ENCODE measurements around the gene NOL7. TPM values are rescaled to one million over a fixed set of nuclear protein-coding genes. Genes with fewer than 3 reads are reported as not detected.
A peak's percentile ranks its signal among the peaks of the same experiment; 100 is the strongest.

The NOL7 gene
- total and polyA plus RNA-seq, 9 of the 15 experiments (the other 6 are each of a cell fraction or from before 2014, with no cell fraction given), result 19.4 to 235 (median 157) TPM

DNA sequence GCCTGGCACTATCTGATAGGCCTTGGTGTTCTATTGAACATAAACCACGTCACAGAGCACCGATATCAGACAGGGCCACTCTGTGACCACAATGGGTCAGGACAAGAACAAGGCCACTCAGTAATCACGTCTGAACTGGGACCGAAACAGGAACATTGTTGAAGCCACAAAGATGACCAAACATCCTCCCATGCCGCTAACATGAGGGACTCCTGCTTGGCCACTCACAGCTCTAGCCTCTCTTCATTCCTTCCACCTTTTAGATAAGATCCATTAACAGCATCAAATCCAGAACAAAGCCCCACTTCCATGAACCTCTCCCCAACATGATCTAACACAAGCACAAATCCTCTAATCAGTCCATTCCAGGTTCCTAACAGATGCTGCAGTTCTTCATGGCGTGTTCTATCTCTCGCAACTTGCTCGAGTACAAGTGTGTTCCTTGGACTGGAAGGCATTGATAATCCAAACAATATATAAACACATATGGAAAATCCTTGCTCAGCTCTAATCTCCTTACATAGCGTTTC is 33.4 kb upstream of the NOL7 start:
- in situ Hi-C loops (cut with MboI), result no loop called here
- ATAC-seq (peak; percentile 81), DNase-seq (ENCODE audit: extremely low read depth in 1 of 4, low spot score in 3 of 4) (peak in 3 of 4 experiments; percentile 32 to 70 (median 40)), FAIRE-seq (peak; percentile 76)
- peak overlapping the region; percentile 18; the same call in 1 of the 2 replicates for H2AFZ ChIP-seq (ENCODE audit: low read depth, low read length)
- peaks cover 4% of the 10 kb centered on the region for H3K9me3 ChIP-seq (replicated peaks; ENCODE audit: control insufficient read depth, insufficient read depth, low read depth, low read length)
- intact Hi-C loops (cut with micrococcal nuclease), result no loop called here
- H3K4me1 ChIP-seq (replicated peaks in 1 of 2; ENCODE audit: control insufficient read depth in 2 of 2, insufficient read depth in 2 of 2, low read length in 2 of 2), result peaks cover 5 to 8% of the 10 kb centered on the region in 2 experiments; a peak in 3 of 5 replicates
- no peak overlapping the region for H3K27ac ChIP-seq (ENCODE audit: extremely low read depth, low read depth, low read length)
- ChIA-PET POLR2A (no interaction called here), CTCF (ENCODE audit: low intra/inter-chr PET ratio) (no interaction called here)
- H3K9me1 ChIP-seq (ENCODE audit: control insufficient read depth, insufficient read depth, low read length), result no peaks in the 10 kb centered on the region
- H3K36me3 ChIP-seq (ENCODE audit: control insufficient read depth, insufficient read depth, low read length), result no peaks in the 10 kb centered on the region; the same call in 2 of the 3 replicates
- WGBS (ENCODE audit: insufficient coverage, low coverage, missing lambda C conversion rate), result 10% methylated on average over 9 of the region's 9 CpGs
- no peaks in the 10 kb centered on the region for H3K27me3 ChIP-seq (ENCODE audit: control insufficient read depth in 2 of 2, insufficient read depth in 2 of 2, low read length in 2 of 2)
- 0 out of 2 replicates have a peak overlapping the region, but pooled peaks have one; percentile 38 for H3K4me2 ChIP-seq (ENCODE audit: insufficient read depth, low read length)
- BruUV-seq (replicated peaks), result no TSS peak
- H3K79me2 ChIP-seq (ENCODE audit: control insufficient read depth, insufficient read depth, low read length), result peaks cover 3% of the 10 kb centered on the region; the same call in 1 of the 3 replicates
- no peaks in the 10 kb centered on the region for H4K20me1 ChIP-seq (replicated peaks; ENCODE audit: control insufficient read depth, insufficient read depth, low read length)
- no peak overlapping the region for H3K9ac ChIP-seq (ENCODE audit: insufficient read depth in 1 of 2, low read depth in 2 of 2, low read length in 2 of 2)
- H3K4me3 ChIP-seq, result no peak overlapping the region
- TF ChIP-seq, protein P1, sequence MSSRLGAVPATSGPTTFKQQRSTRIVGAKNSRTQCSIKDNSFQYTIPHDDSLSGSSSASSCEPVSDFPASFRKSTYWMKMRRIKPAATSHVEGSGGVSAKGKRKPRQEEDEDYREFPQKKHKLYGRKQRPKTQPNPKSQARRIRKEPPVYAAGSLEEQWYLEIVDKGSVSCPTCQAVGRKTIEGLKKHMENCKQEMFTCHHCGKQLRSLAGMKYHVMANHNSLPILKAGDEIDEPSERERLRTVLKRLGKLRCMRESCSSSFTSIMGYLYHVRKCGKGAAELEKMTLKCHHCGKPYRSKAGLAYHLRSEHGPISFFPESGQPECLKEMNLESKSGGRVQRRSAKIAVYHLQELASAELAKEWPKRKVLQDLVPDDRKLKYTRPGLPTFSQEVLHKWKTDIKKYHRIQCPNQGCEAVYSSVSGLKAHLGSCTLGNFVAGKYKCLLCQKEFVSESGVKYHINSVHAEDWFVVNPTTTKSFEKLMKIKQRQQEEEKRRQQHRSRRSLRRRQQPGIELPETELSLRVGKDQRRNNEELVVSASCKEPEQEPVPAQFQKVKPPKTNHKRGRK (tag; IDR thresholded peaks at IDR 0.05), result no peak
- TF ChIP-seq L3MBTL2 (IDR thresholded peaks at IDR 0.05) (peak; percentile 43; the same call in 1 of the 2 replicates), ARID1B (IDR thresholded peaks at IDR 0.05) (peak; percentile 88), THRAP3 (IDR thresholded peaks at IDR 0.05; ENCODE audit: borderline replicate concordance) (0 out of 2 replicates have a peak, but pooled peaks have one; percentile 39), MNT (conservative IDR thresholded peaks at IDR 0.05) (no peak), ZNF77 (CRISPR knock-in tag; IDR thresholded peaks at IDR 0.05) (no peak), HBP1 (CRISPR knock-in tag; IDR thresholded peaks at IDR 0.05) (0 out of 2 replicates have a peak, but pooled peaks have one; percentile 23), TEAD4 (IDR thresholded peaks at IDR 0.05; ENCODE audit: low read length) (peak; percentile 92), TEAD4 (CRISPR knock-in tag; IDR thresholded peaks at IDR 0.05; ENCODE audit: borderline replicate concordance) (no peak), ZNF124 (CRISPR knock-in tag; IDR thresholded peaks at IDR 0.05) (no peak), FOXM1 (IDR thresholded peaks at IDR 0.05; ENCODE audit: low read depth) (peak; percentile 40; the same call in 1 of the 2 replicates), FOXM1 (CRISPR knock-in tag; IDR thresholded peaks at IDR 0.05; ENCODE audit: low read depth) (no peak), SMAD4 (CRISPR knock-in tag; conservative IDR thresholded peaks at IDR 0.05) (0 out of 2 replicates have a peak, but pooled peaks have one; percentile 21), DPF2 (IDR thresholded peaks at IDR 0.05) (peak; percentile 52; the same call in 1 of the 2 replicates), ARNT (IDR thresholded peaks at IDR 0.05) (0 out of 4 replicates have a peak, but pooled peaks of 1 of the 2 experiments have one; percentile 27), TAL1 (IDR thresholded peaks at IDR 0.05) (peak; percentile 88), ZNF766 (CRISPR knock-in tag; conservative IDR thresholded peaks at IDR 0.05) (no peak), GTF2F1 (IDR thresholded peaks at IDR 0.05; ENCODE audit: low read depth, low read length) (no peak), RUNX1 (IDR thresholded peaks at IDR 0.05; ENCODE audit: low read depth) (no peak)
